ENCODE measurements around the gene KDELR3.

The KDELR3 gene

DNA sequence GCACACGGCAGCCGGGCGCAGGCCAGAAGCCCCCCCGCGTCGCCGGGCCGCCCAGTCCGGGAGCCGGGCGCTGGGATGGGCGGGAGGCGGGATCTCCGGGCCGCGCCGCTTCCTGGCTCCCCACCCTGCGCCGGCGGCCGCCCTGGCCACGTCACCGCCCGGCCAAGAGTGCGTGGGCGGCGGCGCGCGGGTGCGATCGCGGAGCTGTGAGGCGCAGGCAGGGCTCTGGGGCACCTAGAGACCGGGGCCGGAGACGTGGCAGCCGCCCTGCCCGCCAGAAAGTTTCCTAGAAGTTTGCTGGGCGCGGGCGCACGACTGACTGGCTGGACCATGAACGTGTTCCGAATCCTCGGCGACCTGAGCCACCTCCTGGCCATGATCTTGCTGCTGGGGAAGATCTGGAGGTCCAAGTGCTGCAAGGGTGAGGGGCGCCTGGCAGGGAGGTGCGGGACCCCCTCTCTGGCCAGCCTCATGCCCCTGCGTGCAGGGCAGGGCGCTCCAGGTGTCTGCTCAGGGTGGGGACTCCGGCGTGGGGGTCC lies at the start of gene KDELR3:
Gene KDELR3 (plus strand): TSS at position 193 of the 539 bp plus-strand sequence. CDS start 138 bp downstream, at position 331.
- peak in 1 of 14 donors; percentile 6 for DNase-seq

- no peak for DNase-seq
Observed at GRCh38 chr22:38418589-38418988, 49.3 kb upstream of the KDELR3 start.

GRCh38 chr22:38419121-38419857 lies 48.6 kb upstream of the KDELR3 start:
- DNase-seq, result no peak

DNA sequence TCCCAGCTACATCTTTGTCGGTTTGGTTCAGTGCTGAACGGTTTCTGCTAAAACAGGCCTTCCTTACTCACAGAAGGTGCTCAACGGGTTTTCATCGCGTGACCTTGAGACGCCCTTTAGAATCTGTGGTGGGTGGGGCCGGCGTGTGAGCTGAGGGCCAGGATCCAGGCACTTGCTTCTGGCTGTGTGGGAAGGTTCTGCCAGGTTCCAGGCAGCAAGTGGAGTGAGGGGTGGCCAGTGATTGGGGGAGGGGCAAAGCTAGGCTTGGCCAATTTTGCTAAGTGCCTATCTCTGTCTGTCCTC lies 48.1 kb upstream of the KDELR3 start:
- DNase-seq, result no peak

DNA sequence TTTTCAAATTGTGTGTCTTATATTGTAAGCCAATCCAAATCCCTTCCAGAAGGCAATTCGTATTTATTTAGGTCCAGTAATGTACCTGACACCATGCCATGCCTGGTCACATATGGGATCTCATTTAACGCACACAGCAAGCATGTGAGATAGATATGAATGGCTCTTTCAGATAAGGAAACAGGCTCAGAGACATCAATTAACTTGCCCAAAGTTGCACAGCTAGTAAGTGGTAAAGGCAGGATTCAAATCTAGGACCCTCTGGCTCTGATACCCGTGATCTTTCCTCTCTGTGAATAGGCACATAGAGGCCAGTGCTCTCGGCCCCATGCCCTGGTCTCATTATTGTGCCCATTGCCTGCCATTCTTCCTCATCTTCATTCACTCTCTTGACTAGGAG lies 47.2 kb upstream of the KDELR3 start:
- DNase-seq, result no peak

GRCh38 chr22:38422611-38423511 lies 45.0 kb upstream of the KDELR3 start:
- DNase-seq, result no peak

- DNase-seq, result no peak
Observed at GRCh38 chr22:38423512-38424503, 44.1 kb upstream of the KDELR3 start.

DNA sequence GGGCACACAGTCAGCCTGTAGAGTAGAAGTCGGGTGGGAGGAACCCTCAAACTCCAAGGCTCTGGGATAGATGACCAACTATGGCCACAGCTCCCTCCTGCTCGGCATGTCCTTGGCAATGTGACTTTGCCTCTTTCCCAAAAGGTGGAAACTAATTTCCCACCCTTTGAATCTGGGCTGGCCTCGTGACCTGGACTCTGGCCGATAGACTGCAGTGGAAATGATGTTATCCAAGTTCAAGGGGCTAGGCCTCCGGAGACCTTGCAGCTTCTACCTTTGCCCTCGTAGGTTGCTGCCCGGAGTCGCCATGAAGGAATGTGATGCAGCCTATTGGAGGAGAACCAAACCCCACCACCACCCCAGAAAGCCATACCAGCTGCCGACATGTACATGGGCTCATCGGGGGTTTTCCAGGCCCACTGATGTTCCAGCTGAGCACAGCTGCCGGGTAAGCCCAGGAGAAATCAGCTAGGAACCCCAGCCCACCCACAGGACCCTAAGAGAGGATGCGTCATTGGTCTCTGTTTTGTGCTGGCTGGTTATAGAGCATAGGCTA lies 43.3 kb upstream of the KDELR3 start:
- no peak for DNase-seq

GRCh38 chr22:38426628-38427027 lies 41.3 kb upstream of the KDELR3 start:
- DNase-seq, result no peak

DNA sequence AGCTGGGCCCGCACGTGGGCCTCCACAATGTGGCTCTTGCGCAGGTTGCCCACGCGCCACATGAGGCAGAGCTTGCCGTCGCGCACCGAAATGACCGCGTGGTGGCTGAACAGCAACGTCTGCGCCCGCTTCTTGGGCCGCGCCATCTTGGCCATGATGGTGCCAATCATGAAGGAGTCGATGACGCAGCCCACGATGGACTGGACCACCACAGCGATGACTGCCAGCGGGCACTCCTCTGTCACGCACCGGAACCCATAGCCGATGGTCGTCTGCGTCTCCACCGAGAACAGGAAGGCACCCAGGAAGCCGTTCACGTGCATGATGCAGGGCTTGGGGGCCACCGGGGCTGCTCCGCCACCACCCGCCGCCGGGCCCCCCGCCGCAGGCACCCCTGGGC lies 40.4 kb upstream of the KDELR3 start:
- no peak for DNase-seq

DNA sequence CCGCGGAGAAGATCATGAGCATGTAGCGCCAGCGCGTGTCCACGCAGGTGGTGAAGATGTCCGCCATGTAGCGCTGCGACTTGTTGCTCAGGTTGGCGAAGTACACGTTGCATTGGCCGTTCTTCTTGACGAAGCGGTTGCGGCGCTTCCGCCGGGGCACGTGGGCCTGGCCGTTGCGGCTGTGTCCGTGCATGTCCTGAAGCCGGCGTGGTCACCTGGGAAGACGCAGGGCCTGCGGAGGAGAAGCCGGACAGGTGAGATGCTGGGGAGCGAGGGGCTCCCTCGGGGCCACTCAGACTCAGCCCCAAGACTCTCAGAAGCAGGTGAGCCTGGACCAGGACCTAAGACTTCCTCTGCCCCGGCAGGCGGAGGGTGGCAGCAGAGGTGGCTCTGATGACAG lies 40.0 kb upstream of the KDELR3 start:
- no peak for DNase-seq

GRCh38 chr22:38428714-38429113 lies 39.2 kb upstream of the KDELR3 start:
- no peak for DNase-seq

DNA sequence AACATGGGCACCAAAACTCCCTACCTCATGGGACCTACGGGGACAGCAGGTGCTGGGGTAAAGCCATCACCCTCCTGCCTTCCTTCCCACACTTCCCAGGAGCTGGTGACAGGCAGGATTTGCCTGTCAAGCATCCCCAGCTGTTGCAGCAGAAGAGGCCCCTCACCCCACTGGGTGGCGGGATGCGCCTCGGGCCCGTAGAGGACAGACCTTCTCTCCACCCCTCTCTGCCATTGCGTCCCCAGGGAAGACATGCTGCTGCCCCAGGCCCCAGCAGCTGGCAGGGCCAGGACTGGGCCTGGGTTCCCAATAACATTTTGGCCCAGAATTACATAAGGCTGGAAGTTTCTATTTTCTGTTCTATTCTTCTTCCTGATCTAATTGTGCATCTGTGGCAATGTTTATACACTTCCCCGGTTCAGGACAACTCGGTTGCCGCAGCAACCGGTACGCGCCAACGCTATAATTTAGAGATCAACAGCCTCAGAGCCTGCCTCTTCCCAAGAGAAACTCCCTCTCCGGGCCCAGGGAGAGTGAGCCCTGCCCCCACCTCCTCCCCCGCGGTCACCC lies 38.3 kb upstream of the KDELR3 start:
- DNase-seq, result no peak

GRCh38 chr22:38431266-38432010 lies 36.5 kb upstream of the KDELR3 start:
- DNase-seq, result no peak

DNA sequence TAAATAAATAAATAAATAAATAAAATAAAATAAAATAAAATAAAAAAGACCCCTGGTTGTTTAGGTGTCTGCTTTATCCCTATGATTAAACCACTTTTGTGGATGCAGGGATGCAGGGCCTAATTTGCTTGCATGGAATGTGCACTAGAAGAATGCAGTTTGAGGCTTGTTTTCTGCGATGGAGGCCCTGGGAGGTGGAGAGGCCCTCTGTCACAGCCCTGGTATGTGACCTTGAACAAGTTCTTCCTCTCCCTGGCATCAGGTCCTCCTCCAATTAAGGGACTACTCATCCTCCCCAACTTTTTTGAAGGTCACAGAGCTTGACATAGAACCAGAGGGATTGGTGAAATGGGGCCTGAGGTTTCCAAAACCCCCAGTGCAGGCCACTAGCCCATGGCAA lies 35.6 kb upstream of the KDELR3 start:
- DNase-seq, result no peak

DNA sequence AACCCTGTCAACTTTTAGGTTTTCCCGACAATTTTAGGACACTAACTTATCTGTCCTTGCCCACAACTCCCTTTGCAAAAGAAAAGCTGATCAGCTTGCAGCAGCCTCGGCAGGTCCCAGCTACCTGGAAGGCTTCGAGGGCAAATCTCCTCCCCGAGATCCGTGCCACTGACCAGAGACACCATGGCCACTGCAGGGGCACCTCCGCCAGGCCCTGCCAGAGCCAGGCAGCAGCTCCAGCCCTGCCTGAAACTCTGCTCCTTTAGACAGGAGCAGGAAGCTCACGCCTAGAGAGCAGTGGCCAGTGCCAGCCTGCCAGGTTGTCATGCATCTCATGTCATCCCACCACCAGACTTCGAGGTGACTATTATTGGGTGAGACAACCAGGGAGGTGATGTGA lies 34.0 kb upstream of the KDELR3 start:
- no peak for DNase-seq

DNA sequence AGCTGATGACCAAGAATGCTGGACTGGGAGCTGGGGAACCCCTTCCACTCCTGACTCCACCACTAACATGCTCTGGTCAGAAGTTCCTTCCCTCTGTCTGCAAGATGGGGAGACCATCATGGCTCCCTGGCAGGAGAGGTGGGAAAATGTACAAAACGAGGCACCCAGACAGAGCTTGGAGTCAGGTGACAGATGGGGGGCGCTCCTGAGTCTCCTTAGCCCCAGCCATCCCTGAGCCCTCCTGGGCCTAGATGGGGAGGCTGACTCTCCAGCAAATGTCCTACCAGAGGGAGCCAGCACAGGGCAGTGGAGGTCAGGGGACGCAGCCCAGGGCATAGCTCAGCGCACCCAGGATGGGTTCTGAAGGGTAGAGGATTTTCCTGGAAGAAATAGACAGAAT lies 32.9 kb upstream of the KDELR3 start:
- DNase-seq, result no peak

DNA sequence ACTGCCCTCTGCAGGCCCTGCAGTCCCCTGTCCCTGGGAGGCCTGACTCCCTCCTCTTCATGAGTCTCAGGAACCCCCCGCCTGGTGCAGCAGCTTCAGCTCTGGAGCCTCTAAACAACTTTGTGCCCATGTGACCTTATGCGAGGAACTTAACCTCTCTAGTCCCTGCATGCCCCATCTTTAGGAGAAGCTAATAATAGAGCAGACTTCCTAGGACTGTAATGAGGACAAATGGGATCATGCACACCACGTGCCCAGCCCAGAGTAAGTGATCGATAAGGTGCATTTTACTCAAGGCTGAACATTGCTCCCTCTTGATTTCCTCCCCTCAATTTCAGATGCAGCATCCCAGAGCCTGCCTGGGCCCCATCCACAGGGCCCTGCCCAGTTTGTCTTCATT lies 31.9 kb upstream of the KDELR3 start:
- no peak for DNase-seq

- no peak for DNase-seq
Observed at GRCh38 chr22:38436629-38437395, 31.1 kb upstream of the KDELR3 start.

- DNase-seq, result no peak
Observed at GRCh38 chr22:38437416-38437815, 30.5 kb upstream of the KDELR3 start.
